Subcutaneous adipose tissue (tissue), 4 donors: ENCODE measurements around the gene DNMT3A. TPM values are rescaled to one million over a fixed set of nuclear protein-coding genes. Genes with fewer than 3 reads are reported as not detected.

Experiments
- CTCF ChIP-seq: fragments of 450-650 bp; IDR thresholded peaks from one replicate; pipeline ENCODE4 v1.5.1; 2016; ENCODE audit warnings: low read depth, mild to moderate bottlenecking, control low read depth, antibody characterized with exemption, moderate library complexity
- total RNA-seq, 4 donors: library from RNA; depleted of rRNA; stranded (reverse); fragments of >200 nt; gene quantifications; one replicate each; pipeline ENCODE4 v1.1.0, GENCODE V29; 2016

The DNMT3A gene
- 10 to 100 TPM in 2 of 4 donors, 1 to 10 TPM in 2; 8.3 to 10.7 (median 10.0) TPM for total RNA-seq

GRCh38 chr2:25341753-25342371, at the start of gene DNMT3A:
Gene DNMT3A (minus strand): TSS chr2:25341925. CDS start chr2:25313984, 27,941 bp downstream.
- TF ChIP-seq CTCF: no peak

GRCh38 chr2:25389161-25389560, 47.4 kb upstream of the DNMT3A start:
- no peak for TF ChIP-seq CTCF

- TF ChIP-seq CTCF: no peak
Measured at GRCh38 chr2:25388491-25388890, 46.8 kb upstream of the DNMT3A start.

GRCh38 chr2:25387876-25388449, 46.2 kb upstream of the DNMT3A start:
- TF ChIP-seq CTCF: no peak

GRCh38 chr2:25386971-25387875, 45.5 kb upstream of the DNMT3A start:
- TF ChIP-seq CTCF: no peak

- no peak for TF ChIP-seq CTCF
Measured at GRCh38 chr2:25385910-25386309, 44.2 kb upstream of the DNMT3A start.

GRCh38 chr2:25383806-25384205, 42.1 kb upstream of the DNMT3A start:
- TF ChIP-seq CTCF: no peak
